Testis (tissue), 2 donors: ENCODE results near the gene TNS3.
"Not testable (repeated sequence)": the region's sequence is repeated elsewhere in the genome, so short reads cannot be mapped to it uniquely, and the experiment has no call there.

Source experiments
- POLR2A ChIP-seq: fragments of 450-650 bp; IDR thresholded peaks from one replicate; pipeline ENCODE4 v1.6.1; 2017; ENCODE audit warnings: antibody characterized with exemption, mild to moderate bottlenecking, moderate library complexity
- TF ChIP-seq, protein P1 (sequence below), 3 experiments: fragments of 450-650 bp in 2 of 3; fragments of 200-600 bp in 1 of 3; sonication (generic) in 1 of 3; IDR thresholded peaks; one replicate each; pipeline ENCODE4 v1.5.1; 2016 to 2019; ENCODE audit warnings: antibody characterized with exemption in 3 of 3, mild to moderate bottlenecking in 2 of 3, moderate library complexity in 1 of 3

DNA sequence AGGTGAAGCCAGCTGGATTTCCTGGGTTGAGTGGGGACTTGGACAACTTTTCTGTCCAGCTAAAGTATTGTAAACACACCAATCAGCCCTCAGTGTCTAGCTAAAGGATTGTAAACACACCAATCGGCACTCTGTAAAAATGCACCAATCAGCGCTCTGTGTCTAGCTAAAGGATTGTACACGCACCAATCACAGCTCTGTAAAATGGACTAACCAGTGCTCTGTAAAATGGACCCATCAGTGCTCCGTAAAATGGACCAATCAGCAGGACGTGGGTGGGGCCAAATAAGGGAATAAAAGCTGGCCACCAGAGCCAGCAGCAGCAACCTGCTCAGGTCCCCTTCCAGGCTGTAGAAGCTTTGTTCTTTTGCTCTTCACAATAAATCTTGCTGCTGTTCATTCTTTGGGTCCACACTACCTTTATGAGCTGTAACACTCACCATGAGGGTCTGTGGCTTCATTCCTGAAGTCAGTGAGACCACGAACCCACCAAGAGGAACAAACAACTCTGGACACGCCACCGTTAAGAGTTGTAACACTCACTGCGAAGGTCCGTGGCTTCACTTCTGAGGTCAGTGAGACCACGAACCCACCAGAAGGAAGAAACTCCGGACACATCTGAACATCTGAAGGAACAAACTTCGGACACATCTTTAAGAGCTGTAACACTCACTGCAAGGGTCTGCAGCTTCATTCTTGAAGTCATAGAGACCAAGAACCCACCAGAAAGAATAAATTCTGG, 21.8 kb upstream of the TNS3 start:
- TF ChIP-seq, protein P1, sequence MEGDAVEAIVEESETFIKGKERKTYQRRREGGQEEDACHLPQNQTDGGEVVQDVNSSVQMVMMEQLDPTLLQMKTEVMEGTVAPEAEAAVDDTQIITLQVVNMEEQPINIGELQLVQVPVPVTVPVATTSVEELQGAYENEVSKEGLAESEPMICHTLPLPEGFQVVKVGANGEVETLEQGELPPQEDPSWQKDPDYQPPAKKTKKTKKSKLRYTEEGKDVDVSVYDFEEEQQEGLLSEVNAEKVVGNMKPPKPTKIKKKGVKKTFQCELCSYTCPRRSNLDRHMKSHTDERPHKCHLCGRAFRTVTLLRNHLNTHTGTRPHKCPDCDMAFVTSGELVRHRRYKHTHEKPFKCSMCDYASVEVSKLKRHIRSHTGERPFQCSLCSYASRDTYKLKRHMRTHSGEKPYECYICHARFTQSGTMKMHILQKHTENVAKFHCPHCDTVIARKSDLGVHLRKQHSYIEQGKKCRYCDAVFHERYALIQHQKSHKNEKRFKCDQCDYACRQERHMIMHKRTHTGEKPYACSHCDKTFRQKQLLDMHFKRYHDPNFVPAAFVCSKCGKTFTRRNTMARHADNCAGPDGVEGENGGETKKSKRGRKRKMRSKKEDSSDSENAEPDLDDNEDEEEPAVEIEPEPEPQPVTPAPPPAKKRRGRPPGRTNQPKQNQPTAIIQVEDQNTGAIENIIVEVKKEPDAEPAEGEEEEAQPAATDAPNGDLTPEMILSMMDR (IDR thresholded peaks at IDR 0.05), result not testable (repeated sequence)
- not testable (repeated sequence) for TF ChIP-seq POLR2A
